T-helper 1 cell treated with Interleukin-12 subunit alpha and Interleukin-12 subunit beta and Interleukin-4 antibody, amounts not matched to agents 30 μg/mL and 1 μg/mL, for 36 hours (primary cell): Measurements from ENCODE around the gene HCAR2.
"Not testable (repeated sequence)": the region's sequence is repeated elsewhere in the genome, so short reads cannot be mapped to it uniquely, and the experiment has no call there.

Source experiments
- H3K27ac Mint-ChIP-seq: one replicate; pipeline ENCODE4 v1.8.0; 2021; ENCODE audit warnings: mild to moderate bottlenecking, mixed read lengths
- H3K27me3 Mint-ChIP-seq: one replicate; pipeline ENCODE4 v1.8.0; 2021; ENCODE audit warnings: low read depth, mixed read lengths
- H3K36me3 Mint-ChIP-seq: one replicate; pipeline ENCODE4 v1.8.0; 2021; ENCODE audit warnings: low read depth, mixed read lengths
- H3K4me1 Mint-ChIP-seq: one replicate; pipeline ENCODE4 v1.8.0; 2021; ENCODE audit warnings: low read depth, mixed read lengths
- H3K4me3 Mint-ChIP-seq: one replicate; pipeline ENCODE4 v1.8.0; 2021; ENCODE audit warnings: mild to moderate bottlenecking, moderate library complexity, mixed read lengths
- H3K9me3 Mint-ChIP-seq: one replicate; pipeline ENCODE4 v1.8.0; 2021; ENCODE audit warnings: mixed read lengths

The HCAR2 gene

GRCh38 chr12:122659579-122659978 lies 43.6 kb downstream of the HCAR2 start:
- H3K4me3 Mint-ChIP-seq: no peak overlapping the region
- no peaks in the 10 kb centered on the region for H3K27me3 Mint-ChIP-seq
- no peak overlapping the region for H3K27ac Mint-ChIP-seq
- no peaks in the 10 kb centered on the region for H3K9me3 Mint-ChIP-seq
- no peaks in the 10 kb centered on the region for H3K4me1 Mint-ChIP-seq
- peaks cover 2% of the 10 kb centered on the region for H3K36me3 Mint-ChIP-seq

- H3K36me3 Mint-ChIP-seq: no peaks in the 10 kb centered on the region
- H3K4me3 Mint-ChIP-seq: no peak overlapping the region
- no peaks in the 10 kb centered on the region for H3K27me3 Mint-ChIP-seq
- H3K9me3 Mint-ChIP-seq: no peaks in the 10 kb centered on the region
- H3K4me1 Mint-ChIP-seq: no peaks in the 10 kb centered on the region
- no peak overlapping the region for H3K27ac Mint-ChIP-seq
Measured at GRCh38 chr12:122656298-122656697, 46.9 kb downstream of the HCAR2 start.

DNA sequence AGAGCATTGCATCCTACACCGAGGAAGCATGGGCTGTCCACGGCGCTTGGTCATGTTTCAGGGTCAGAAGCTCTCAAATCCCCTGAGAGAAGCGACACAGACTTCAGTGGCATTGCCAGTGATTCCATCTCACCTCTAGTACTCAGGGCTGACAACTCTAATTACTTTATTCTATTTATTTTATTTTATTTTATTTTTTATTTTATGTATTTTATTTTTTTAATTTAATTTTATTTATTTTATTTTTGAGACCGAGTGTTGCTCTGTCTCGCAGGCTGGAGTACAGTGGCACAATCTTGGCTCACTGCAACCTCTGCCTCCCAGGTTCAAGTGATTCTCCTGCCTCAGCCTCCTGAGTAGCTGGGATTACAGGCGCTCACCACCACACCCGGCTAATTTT lies 49.9 kb downstream of the HCAR2 start:
- H3K36me3 Mint-ChIP-seq, H3K27me3 Mint-ChIP-seq, H3K4me1 Mint-ChIP-seq, H3K9me3 Mint-ChIP-seq, H3K4me3 Mint-ChIP-seq, H3K27ac Mint-ChIP-seq: not testable (repeated sequence)

- H3K27me3 Mint-ChIP-seq: no peaks in the 10 kb centered on the region
- peaks cover 4% of the 10 kb centered on the region for H3K4me1 Mint-ChIP-seq
- H3K4me3 Mint-ChIP-seq: no peak overlapping the region
- H3K36me3 Mint-ChIP-seq: no peaks in the 10 kb centered on the region
- H3K9me3 Mint-ChIP-seq: no peaks in the 10 kb centered on the region
- no peak overlapping the region for H3K27ac Mint-ChIP-seq
Measured at GRCh38 chr12:122651520-122652224, 51.5 kb downstream of the HCAR2 start.
